GM19452 (cell line): ENCODE data around the gene ICAM2.

Source experiments
- ATAC-seq: cut with Tn5 transposase; IDR thresholded peaks from one replicate; pipeline ENCODE4 v1.9.1; 2021; ENCODE audit not compliant: unreplicated experiment

The ICAM2 gene

GRCh38 chr17:64020056-64020766 is at the start of gene ICAM2:
ICAM2 (minus strand) TSS chr17:64020633; CDS start chr17:64006691, 13,942 bp downstream.
- ATAC-seq, result peak; percentile 64

GRCh38 chr17:64070213-64070612 is 49.8 kb upstream of the ICAM2 start:
- ATAC-seq, result no peak

GRCh38 chr17:64069143-64069542 is 48.7 kb upstream of the ICAM2 start:
- ATAC-seq, result no peak

- no peak for ATAC-seq
Observed at GRCh38 chr17:64067657-64068056, 47.2 kb upstream of the ICAM2 start.

- no peak for ATAC-seq
Observed at GRCh38 chr17:64066716-64067115, 46.3 kb upstream of the ICAM2 start.

GRCh38 chr17:64065161-64065560 is 44.7 kb upstream of the ICAM2 start:
- no peak for ATAC-seq

- ATAC-seq, result no peak
Observed at GRCh38 chr17:64064331-64064730, 43.9 kb upstream of the ICAM2 start.

- ATAC-seq, result no peak
Observed at GRCh38 chr17:64063766-64064224, 43.4 kb upstream of the ICAM2 start.

- no peak for ATAC-seq
Observed at GRCh38 chr17:64063088-64063487, 42.7 kb upstream of the ICAM2 start.

GRCh38 chr17:64061178-64061898 is 40.9 kb upstream of the ICAM2 start:
- peak; percentile 43 for ATAC-seq

GRCh38 chr17:64060331-64060730 is 39.9 kb upstream of the ICAM2 start:
- no peak for ATAC-seq

GRCh38 chr17:64059756-64060155 is 39.3 kb upstream of the ICAM2 start:
- no peak for ATAC-seq

GRCh38 chr17:64058621-64059020 is 38.2 kb upstream of the ICAM2 start:
- no peak for ATAC-seq

- ATAC-seq, result no peak
Observed at GRCh38 chr17:64057701-64058263, 37.3 kb upstream of the ICAM2 start.

- ATAC-seq, result peak; percentile 71
Observed at GRCh38 chr17:64056269-64057005, 36.0 kb upstream of the ICAM2 start.

GRCh38 chr17:64055183-64056142 is 35.0 kb upstream of the ICAM2 start:
- ATAC-seq, result no peak

- ATAC-seq, result no peak
Observed at GRCh38 chr17:64054304-64054703, 33.9 kb upstream of the ICAM2 start.

GRCh38 chr17:64053101-64053500 is 32.7 kb upstream of the ICAM2 start:
- ATAC-seq, result no peak

- no peak for ATAC-seq
Observed at GRCh38 chr17:64051153-64051552, 30.7 kb upstream of the ICAM2 start.

- ATAC-seq, result no peak
Observed at GRCh38 chr17:64048805-64049204, 28.4 kb upstream of the ICAM2 start.
